Measurements from ENCODE around the gene CLEC11A.

Gene CLEC11A, protein sequence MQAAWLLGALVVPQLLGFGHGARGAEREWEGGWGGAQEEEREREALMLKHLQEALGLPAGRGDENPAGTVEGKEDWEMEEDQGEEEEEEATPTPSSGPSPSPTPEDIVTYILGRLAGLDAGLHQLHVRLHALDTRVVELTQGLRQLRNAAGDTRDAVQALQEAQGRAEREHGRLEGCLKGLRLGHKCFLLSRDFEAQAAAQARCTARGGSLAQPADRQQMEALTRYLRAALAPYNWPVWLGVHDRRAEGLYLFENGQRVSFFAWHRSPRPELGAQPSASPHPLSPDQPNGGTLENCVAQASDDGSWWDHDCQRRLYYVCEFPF

DNA sequence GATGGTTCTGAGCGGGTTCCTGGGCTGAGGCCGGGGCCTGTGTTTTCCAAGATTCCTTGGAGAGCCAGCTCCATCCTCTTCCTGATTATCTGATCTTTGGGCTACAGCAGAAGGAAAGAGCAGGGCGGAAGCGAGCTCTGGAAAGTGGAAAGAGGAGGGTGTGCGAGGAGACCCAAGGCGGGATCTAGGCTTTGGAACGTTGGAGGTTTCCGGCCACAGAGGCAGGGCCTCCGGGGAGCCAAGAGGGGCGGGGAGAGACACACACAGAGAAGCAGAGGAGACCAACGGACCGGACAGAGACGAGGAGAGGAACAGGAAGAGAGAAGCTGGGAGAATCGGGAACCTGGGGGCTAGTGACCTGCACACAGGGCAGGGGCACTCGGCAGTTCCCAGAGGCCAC lies at the start of gene CLEC11A:
Gene CLEC11A (plus strand): TSS at position 296 of the 400 bp plus-strand sequence. CDS start 162 bp downstream, outside the sequence.
- DNase-seq (ENCODE audit: low spot score) (peak; percentile 70), FAIRE-seq (no peak)

DNA sequence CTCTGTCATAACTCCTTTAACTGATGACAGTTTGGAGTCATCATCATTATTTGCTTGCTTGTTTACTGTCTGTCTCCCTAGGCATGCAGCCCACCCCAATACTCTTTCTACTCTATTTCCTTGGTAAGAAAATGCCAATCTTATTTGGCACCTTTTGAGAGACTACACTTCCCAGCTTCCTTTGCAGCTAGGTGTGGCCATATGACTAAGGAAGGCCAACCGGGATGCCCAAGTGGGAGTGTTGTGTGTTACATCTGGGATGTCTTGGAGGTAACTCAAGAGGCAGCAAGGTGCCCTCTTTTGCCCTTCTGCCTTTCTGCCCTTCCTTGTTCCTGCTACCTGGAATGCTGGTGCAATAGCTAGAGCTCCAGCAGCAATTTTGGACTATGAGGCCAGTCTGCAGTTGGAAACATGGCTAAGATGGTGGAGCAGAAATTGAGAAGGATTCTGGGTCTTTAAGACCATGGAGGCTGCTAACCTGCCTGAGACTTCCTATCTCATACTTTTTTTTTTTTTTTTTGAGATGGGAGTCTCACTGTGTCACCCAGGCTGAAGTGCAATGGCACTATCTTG lies 46.5 kb upstream of the CLEC11A start:
- DNase-seq (ENCODE audit: low spot score), result no peak

DNA sequence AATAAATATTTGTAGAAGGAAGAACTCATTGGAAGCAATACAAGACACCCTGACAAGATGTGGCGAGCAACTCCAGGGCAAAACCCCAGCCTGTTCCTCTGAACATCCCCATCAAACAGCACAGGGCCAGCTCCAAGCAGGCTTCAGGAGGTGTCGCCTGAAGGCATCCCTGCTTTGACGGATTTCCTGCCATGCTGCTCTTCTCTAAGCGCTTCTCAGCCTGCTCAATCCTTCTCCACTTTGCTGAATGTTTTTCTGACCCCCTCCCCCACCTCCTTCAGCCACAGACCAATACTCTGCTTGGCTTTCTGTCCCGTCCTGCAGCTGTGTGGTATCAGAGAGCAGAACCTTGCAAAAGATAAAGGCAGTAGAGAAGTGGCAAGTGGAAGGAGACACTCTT lies 45.5 kb upstream of the CLEC11A start:
- FAIRE-seq (no peak), DNase-seq (ENCODE audit: low spot score) (no peak)

More for the DNA sequence above, 46.5 kb upstream of the CLEC11A start:
- FAIRE-seq, result no peak

DNA sequence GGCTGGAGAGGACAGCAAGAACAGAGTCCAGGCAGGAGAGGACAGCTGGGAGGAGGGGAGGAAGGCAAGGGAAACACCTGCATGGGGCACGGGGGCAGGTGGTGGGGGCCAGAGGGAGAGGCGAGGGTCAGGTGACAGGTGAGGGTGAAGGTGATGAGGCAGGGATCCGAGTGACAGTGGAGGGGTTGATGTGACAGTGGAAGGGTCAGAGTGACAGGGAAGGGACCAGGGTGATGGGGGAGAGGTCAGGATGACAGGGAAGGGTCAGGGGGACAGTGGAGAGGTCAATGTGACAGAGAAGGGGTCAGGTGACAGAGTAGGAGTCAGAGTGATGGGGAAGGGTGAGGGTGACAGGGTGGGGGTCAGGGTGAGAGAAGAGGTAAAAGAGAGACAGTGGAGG lies 44.8 kb upstream of the CLEC11A start:
- FAIRE-seq, result no peak
- no peak for DNase-seq (ENCODE audit: low spot score)

- DNase-seq (ENCODE audit: low spot score), result peak; percentile 98
- FAIRE-seq, result no peak
Observed at GRCh38 chr19:50679177-50680125, 43.7 kb upstream of the CLEC11A start.

DNA sequence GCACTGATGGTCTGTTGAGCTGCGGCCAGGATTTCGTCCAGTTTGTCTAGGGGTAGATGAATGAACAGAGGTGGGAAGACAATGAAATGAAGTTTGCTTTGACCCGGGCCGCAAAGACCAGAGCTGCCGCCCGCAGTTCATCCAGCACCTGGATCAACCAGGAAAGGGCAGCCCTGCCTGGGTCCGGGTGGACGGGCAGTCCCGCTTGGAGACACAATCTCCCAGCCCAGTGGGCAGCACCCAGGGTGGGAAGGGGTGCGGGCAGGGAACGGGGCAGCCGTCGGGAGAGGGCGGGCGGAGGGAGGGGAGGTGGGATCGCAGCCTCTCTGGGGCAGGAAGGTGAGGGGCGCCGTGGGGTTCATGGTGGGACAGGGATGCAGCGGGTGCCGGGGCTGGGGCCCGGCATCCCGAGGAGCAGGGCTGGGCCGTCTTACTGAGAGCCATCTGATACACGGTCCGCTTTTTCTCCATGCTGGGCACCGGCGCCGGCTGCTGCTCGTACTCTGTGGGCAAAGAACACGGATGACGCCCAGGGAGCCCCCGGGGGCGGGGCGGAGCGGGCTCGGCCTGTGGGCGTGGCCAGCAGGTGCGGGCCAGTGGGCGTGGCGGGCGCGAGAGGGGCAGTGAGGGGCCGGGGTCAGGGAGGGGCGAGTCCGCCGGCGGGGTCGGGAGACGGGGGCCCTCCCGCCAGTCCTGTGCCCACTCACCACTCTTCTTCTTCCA lies 36.7 kb upstream of the CLEC11A start:
- DNase-seq (ENCODE audit: low spot score) (no peak), FAIRE-seq (no peak)

DNA sequence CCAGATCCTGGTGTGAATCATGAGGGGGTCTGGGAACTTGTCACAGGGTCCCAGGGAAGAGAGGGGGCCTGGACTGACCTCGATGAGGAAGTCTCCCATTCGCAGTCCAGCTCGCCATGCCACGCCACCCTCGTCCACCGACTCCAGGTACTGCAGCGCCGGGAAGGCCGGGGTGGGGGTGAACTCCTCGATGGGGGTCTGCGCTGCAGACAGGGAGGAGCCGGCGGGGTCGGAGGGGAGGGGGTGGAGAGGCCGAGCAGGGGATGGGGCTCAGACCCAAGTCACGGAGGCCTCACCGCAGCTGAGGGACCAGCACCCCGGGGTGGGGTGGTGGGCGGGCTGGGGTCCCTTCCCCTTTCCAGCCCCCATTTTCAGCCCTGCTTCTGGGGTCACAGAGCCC lies 34.4 kb upstream of the CLEC11A start:
- DNase-seq (ENCODE audit: low spot score), result no peak
- no peak for FAIRE-seq

DNA sequence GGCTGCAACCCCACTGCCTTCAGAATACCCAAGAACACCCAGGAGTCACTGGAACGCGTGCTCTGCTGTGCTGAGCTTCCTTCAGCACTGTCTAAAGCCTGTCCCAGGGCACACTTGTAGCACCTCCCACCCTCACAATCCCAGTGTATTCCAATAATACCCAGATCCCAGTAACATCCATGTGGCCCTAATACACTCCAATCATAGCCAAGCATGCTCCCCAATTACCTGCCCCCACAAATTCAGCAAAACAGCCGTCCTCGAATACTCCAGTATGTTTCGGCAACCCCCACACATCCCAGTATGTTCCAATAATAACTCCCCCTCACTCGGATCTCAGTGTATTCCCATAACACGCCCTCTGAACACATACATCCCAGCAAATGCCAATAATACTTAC lies 32.7 kb upstream of the CLEC11A start:
- no peak for FAIRE-seq
- no peak for DNase-seq (ENCODE audit: low spot score)

DNA sequence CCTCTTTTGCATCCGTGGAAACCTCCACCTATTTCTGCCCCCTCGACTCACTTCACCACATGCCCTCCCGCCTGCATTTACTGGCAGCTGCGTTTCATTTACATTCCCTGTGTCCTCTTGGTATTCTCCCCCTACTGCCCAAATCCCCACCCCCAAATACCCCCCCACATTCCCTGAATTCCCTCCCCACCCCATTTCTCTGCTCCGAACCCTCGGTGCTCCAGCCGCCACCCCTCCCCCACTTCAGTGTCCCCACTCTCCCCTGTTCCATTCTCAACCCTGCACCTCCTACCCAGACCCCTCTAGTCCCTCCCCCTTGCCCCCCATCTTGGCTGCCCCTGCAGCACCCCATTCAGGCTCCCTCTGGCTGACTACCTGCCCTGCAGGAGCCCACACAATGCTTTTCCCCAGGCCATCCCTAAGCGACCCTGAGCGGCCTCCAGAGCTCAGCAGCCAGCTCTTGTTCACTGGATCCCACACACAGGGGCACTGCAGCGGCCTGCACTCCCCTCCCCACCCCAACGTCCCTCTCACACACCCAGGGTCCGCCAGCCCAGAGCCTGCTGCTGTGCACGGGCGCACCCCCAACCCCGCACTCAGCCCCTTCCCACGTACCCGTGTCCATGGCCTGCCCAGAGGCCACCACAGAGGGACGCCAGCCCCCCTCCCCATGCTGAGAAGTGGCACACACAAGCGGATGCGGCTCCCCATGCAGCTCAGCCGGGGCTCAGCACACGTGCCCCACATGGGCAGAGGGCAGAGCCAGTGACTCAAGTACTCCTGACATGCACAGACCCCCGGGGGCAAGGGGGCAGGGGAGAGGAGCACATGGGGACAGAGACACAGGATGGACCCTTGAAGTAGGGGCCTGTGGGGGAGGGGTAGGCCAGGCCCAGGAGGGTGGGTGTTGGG lies 29.8 kb upstream of the CLEC11A start:
- FAIRE-seq (no peak), DNase-seq (ENCODE audit: low spot score) (no peak)

- FAIRE-seq (no peak), DNase-seq (ENCODE audit: low spot score) (no peak)
Observed at GRCh38 chr19:50694815-50695145, 28.4 kb upstream of the CLEC11A start.

- FAIRE-seq (no peak), DNase-seq (ENCODE audit: low spot score) (peak; percentile 71)
Observed at GRCh38 chr19:50695251-50696093, 27.7 kb upstream of the CLEC11A start.

- no peak for DNase-seq (ENCODE audit: low spot score)
- FAIRE-seq, result no peak
Observed at GRCh38 chr19:50696094-50696483, 27.1 kb upstream of the CLEC11A start.

- DNase-seq (ENCODE audit: low spot score), result no peak
- no peak for FAIRE-seq
Observed at GRCh38 chr19:50697414-50698124, 25.6 kb upstream of the CLEC11A start.

DNA sequence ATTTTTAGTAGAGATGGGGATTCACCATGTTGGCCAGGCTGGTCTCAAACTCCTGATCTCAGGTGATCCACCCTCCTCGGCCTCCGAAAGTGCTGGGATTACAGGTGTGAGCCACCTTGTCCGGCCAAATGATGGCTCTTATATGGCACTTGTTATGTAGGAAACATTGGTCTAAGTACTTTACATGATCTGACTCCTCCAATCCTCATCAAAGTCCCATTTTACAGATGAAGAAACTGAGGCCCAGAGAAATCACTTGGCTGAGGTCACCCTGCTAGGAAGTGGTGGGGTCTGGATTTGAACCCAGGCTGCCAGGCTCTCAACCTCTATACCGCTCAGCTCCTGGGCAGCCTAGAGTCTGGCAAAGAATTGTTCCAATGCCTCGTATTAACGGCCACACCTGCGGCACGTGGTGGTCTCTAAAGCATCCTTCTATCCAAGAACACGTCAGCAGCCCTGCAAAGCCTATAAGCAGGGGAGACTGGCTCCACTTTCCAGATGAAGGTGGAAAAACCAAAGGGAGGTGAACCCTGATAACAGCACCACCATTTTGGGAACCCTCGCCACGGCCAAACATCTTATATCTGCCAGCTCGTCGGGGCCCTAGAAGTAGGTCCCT lies 21.7 kb upstream of the CLEC11A start:
- DNase-seq (ENCODE audit: low spot score), result no peak
- no peak for FAIRE-seq

GRCh38 chr19:50702158-50702870 lies 20.9 kb upstream of the CLEC11A start:
- FAIRE-seq (no peak), DNase-seq (ENCODE audit: low spot score) (no peak)

- FAIRE-seq (peak; percentile 27), DNase-seq (ENCODE audit: low spot score) (peak; percentile 58)
Observed at GRCh38 chr19:50702871-50703829, 20.0 kb upstream of the CLEC11A start.

Measured in urothelium cell line (cell line).